Mucosa of descending colon (tissue), 3 donors: ENCODE measurements around the gene PITX1. TPM values are rescaled to one million over a fixed set of nuclear protein-coding genes. Genes with fewer than 3 reads are reported as not detected.

Experiments
- ATAC-seq: fragments of 200-7000 bp; cut with Tn5 transposase; one replicate; pipeline ENCODE4 v1.9.1; 2020; ENCODE audit warnings: mild to moderate bottlenecking, moderate library complexity
- DNase-seq, 3 donors: peaks; one replicate each; pipeline ENCODE4 v3.0.0-alpha.2; 2020
- H3K36me3 ChIP-seq: fragments of 200-600 bp; one replicate; pipeline ENCODE4 v1.8.0; 2021; ENCODE audit warnings: low read depth, mild to moderate bottlenecking
- H3K4me1 ChIP-seq: fragments of 200-600 bp; one replicate; pipeline ENCODE4 v1.8.0; 2021; ENCODE audit warnings: low read depth, mild to moderate bottlenecking
- H3K4me3 ChIP-seq: fragments of 200-600 bp; one replicate; pipeline ENCODE4 v1.8.0; 2021; ENCODE audit warnings: mild to moderate bottlenecking
- H3K9me3 ChIP-seq: fragments of 200-600 bp; one replicate; pipeline ENCODE4 v1.8.0; 2021; ENCODE audit warnings: mild to moderate bottlenecking
- CTCF ChIP-seq: fragments of 200-600 bp; IDR thresholded peaks from one replicate; pipeline ENCODE4 v1.8.0; 2022; ENCODE audit warnings: antibody characterized with exemption, mild to moderate bottlenecking
- intact Hi-C, 2 donors: fragments of 100-400 bp; cut with DNase I in 1 of 2; cut with micrococcal nuclease in 1 of 2; formaldehyde crosslinking; loops; one replicate each; pipeline versions ENCODE4 v1.11.0 to v1.11.1; 2022; cut with DNase I, micrococcal nuclease
- total RNA-seq, 3 donors: library from RNA; stranded (reverse); fragmentation: NEBNext Ultra II Directional in 2 of 3; extraction: Animal tissue kit (Norgen Biotek cat#: 25700) in 2 of 3; gene quantifications; one replicate each; pipeline versions ENCODE4 v1.2.1 to v1.2.4, GENCODE V29; 2021 to 2023
- donor health status: DM: no; HTN: no; CAD: no; lungs with moderate emphysema.
- donor health status: DM: no; HTN: no; CAD: no.
- donor health status: DM: no; HTN: yes; CAD: no.

Gene PITX1
- total RNA-seq, 3 donors from 2014 or later, result 5.0 to 10.7 (median 6.2) TPM

- H3K9me3 ChIP-seq, result peaks cover 28% of the 10 kb centered on the region
- DNase-seq (no peak), ATAC-seq (no peak)
- H3K4me3 ChIP-seq, result no peak overlapping the region
- TF ChIP-seq CTCF, result no peak
- no peaks in the 10 kb centered on the region for H3K4me1 ChIP-seq
- H3K36me3 ChIP-seq, result no peaks in the 10 kb centered on the region
- intact Hi-C loops, result no loop called here
These were observed 51.8 kb downstream of the PITX1 start for GRCh38 chr5:134982230-134982629.

GRCh38 chr5:134979416-134979815, 54.6 kb downstream of the PITX1 start:
- TF ChIP-seq CTCF, result no peak
- DNase-seq (no peak), ATAC-seq (no peak)
- Histone ChIP-seq H3K36me3 (no peaks in the 10 kb centered on the region), H3K9me3 (peaks cover 28% of the 10 kb centered on the region), H3K4me3 (no peak overlapping the region), H3K4me1 (no peaks in the 10 kb centered on the region)
- intact Hi-C loops, result no loop called here

Other genes with a start within 250 kb of the PITX1 start
- gene C5orf24, start 188.3 kb downstream of the PITX1 start, total RNA-seq, result 10 to 100 TPM; 23.7 to 48.6 (median 30.5) TPM
- 10 to 100 TPM; 20.7 to 45.4 (median 32.8) TPM for gene TXNDC15, start 159.9 kb downstream of the PITX1 start, total RNA-seq
- gene PCBD2, start 129.1 kb downstream of the PITX1 start, total RNA-seq, result 10 to 100 TPM; 14.0 to 21.1 (median 15.9) TPM
- 1 to 10 TPM; 1.3 to 1.5 (median 1.3) TPM for gene CATSPER3, start 66.3 kb downstream of the PITX1 start, total RNA-seq